HG02852 (cell line): ENCODE data around the gene DCAF6.
"Not testable (repeated sequence)": the region's sequence is repeated elsewhere in the genome, so short reads cannot be mapped to it uniquely, and the experiment has no call there.

Source experiments
- ATAC-seq: cut with Tn5 transposase; IDR thresholded peaks from one replicate; pipeline ENCODE4 v1.9.1; 2021; ENCODE audit warnings: mild to moderate bottlenecking, moderate library complexity; ENCODE audit not compliant: unreplicated experiment

Gene DCAF6, protein sequence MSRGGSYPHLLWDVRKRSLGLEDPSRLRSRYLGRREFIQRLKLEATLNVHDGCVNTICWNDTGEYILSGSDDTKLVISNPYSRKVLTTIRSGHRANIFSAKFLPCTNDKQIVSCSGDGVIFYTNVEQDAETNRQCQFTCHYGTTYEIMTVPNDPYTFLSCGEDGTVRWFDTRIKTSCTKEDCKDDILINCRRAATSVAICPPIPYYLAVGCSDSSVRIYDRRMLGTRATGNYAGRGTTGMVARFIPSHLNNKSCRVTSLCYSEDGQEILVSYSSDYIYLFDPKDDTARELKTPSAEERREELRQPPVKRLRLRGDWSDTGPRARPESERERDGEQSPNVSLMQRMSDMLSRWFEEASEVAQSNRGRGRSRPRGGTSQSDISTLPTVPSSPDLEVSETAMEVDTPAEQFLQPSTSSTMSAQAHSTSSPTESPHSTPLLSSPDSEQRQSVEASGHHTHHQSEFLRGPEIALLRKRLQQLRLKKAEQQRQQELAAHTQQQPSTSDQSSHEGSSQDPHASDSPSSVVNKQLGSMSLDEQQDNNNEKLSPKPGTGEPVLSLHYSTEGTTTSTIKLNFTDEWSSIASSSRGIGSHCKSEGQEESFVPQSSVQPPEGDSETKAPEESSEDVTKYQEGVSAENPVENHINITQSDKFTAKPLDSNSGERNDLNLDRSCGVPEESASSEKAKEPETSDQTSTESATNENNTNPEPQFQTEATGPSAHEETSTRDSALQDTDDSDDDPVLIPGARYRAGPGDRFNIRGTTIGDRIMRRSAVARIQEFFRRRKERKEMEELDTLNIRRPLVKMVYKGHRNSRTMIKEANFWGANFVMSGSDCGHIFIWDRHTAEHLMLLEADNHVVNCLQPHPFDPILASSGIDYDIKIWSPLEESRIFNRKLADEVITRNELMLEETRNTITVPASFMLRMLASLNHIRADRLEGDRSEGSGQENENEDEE

DNA sequence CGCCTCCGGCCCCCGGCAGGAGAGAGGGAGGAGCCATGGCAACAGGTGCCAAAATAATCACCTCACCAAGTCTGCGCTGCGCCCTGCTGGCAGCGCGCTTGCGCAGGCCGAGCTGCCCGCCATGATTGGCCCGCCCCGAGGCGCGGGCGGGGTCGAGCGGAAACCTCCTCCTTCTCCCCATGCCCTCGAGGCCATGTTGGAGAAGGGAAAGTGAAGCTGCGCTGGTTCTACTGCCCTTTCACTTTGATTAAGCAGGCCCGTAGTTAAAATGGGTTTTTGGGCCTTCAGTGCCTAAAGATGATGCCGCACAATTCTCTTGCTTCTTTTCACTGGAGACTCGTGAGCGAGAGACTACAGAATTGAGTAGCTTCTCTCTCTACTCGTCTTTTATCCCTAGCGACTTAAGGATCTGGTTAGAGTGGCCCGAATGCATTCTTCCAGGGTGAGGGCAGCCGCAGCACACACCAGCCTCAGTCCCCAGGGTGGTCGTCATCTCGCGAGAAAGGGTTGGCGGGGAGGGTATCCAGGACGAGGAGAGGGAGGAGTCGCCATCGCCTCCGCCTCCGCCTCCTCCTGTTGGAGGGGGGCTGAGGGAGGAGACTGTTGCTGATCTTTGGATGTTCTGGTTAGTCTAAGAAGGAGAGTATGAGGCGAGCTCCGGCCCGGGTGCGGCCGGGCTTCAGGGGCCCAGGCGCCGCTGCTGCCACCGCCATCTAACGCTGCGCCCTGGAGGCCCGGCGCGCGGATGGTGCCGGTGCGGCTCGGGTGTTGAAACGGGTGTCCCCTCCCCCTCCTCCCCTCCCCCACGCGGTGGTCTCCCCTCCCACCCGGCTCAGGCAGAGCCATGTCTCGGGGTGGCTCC is at the start of gene DCAF6:
TSS of gene DCAF6 (plus strand) at position 616 of the 862 bp plus-strand sequence. CDS start at position 845, 229 bp downstream.
- ATAC-seq, result peak; percentile 76

DNA sequence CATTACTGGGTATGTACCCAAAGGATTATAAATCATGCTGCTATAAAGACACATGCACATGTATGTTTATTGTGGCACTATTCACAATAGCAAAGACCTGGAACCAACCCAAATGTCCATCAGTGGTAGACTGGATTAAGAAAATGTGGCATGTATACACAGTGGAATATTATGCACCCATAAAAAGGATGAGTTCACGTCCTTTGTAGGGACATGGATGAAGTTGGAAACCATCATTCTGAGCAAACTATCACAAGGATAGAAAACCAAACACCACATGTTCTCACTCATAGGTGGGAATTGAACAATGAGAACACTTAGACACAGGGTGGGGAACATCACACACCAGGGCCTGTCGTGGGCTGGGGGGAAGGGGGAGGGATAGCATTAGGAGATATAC is 49.3 kb upstream of the DCAF6 start:
- not testable (repeated sequence) for ATAC-seq

DNA sequence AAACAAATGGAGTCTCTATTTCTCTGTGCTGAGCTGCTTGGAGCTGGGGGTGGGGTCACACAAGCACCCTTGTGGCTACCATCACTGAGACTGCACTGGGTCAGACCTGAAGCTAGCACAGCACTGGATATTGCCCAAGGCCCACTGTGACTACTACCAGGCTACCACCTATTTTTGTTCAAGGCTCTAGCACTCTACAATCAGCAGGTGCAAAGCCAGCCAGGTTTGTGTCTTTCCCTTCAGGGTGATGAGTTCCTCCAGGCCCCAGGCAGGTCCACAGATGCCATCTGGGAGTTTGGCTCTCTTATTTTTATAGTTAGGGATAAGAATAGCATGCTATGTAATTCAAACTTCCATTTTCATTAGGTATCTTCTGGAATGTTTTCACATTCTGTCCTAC is 46.1 kb upstream of the DCAF6 start:
- no peak for ATAC-seq

DNA sequence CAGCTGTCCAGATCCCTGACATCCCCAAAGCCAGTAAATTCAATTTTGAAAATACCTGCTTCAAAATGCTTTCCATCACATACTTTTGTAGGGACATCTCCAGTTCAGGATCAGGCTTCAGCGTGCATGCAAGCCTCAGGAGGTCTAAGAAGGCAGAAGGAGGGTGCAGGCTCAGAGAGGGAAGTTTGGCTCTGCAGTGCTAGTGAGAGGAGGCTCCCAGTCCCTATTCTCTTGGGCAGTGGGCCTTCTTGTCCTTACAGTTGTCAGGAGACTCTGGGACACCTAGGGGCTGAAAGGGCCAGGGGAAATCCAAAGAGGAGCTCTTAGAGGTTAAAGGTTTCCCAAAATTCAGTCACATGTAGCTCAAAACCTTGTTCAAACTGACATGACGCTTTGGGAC is 42.7 kb upstream of the DCAF6 start:
- ATAC-seq, result no peak

DNA sequence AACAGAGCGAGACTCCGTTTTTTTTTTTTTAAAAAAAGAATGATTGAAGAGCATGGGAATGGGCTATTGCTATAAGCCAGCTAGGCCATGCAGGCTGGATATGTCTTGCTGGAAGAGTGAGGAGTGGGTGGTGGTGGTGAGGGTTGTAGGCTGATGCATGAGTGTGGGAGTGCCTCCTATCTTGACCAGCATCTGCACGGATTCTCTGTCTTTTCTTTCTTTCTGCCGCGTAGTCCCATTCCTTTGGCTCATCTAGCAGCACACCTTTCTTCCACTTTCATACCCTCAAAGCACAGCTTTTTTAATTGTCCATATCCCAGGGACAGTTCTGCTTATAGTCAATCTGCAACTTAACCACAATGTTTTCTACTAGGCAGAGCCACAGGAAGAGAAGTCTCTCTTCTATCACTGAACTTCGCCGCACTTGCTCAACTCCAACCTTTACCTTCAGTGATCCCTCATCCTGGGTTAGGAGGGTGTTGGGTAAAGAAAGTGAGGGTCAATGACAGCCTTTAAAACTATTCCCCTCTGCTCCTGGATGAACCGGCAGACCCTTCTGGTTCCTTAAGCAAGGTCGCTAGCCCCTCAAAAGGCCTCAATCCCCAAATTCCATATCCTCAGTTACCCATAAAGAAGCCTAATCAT is 37.8 kb upstream of the DCAF6 start:
- no peak for ATAC-seq

DNA sequence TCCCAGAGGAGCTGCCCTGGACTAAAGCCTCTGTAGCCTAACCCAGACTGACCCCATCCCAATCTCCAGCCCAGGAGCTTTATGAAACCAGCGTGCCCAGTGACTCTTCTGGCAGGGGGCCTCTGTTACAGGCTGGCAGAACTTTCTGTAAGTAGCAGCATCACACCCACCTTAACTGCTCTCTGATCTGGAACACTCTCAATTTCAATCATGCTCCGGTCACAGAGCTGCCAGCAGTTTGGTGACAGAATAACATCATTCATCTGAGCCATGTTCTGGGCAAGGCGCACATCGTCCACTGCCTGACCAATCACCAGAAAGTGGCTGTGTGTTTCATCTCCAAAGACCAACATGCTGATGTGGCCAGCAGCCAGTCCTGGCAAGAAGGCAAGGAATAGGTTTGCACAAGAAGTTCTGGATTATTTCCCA is 37.2 kb upstream of the DCAF6 start:
- ATAC-seq, result peak; percentile 80

DNA sequence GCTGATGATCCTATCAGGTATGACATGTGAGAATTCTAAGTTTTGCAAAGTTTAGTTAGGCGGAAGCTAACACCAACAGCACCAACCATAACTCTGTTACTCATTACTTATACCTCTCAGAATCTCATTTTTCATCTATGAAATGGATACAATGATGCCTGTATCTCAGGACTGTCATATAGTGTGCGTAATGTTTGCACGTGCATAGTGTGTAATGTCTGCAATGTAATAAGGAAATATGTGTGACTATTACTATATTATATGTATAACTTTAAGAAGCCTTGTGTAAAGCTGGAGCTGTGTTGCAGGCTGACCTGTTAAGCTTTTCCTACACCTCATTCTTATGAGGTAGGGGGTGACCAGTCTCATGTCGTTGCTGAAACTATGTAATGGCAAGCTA is 35.6 kb upstream of the DCAF6 start:
- ATAC-seq, result no peak

DNA sequence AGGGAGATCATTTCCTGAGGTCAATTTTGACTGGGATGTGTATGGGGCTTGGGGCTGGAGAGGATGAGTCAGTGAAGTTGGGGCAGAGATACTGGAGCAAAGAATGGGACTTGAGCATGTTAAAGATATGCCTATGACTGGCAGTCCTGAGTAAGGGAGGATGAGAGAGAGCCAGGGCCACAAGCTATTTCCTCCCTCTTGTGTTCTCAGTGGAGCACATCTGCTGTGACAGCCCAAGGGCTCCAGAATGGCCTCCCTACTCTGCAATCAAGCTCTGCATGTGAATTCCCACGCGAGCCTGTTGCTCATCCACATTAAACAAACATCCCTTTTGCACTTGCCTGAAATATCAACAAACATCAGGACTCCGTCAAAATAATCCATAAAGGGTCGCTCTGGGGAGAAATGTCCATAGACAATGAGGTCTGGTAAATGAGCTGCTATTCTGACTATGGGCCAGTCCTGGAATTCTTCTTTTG is 31.8 kb upstream of the DCAF6 start:
- no peak for ATAC-seq

DNA sequence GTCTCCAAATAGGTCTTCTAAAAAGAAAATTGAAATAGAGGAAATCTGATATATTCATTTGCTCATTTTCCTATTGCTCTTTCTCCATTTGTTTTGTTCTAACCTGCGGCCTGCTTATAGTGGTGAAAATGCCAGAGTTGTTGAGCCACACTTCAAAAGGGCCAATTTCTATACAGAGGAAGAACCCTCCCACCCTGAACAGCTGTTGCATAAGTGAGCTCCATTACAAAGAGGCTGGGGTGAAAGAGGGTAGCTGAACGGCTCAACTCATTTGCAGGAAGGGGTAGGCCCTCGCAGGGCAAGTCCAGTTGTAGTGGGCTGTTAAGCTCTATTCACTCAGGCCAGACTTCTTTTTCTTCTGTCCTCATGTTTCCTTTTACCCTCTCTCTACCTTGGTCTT is 31.3 kb upstream of the DCAF6 start:
- ATAC-seq, result no peak

DNA sequence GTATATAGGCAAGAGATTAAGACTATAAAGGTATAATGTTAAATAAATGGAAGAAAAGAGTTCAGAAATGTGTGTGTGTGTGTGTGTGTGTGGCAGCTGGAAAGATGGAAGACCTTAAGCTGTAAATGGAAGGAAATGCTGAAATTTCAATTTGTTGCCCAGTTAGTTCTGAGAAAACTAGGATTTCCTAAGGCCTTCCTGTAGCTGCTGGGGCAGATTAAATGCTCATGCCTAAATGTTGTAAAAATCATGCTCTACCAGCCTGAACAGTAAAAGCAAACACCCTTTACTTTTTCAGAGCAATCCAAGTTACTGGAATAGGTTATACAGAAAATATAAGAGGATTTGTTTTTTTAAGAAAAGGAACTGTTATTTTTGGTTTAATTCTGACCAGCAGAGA is 30.8 kb upstream of the DCAF6 start:
- ATAC-seq, result no peak

DNA sequence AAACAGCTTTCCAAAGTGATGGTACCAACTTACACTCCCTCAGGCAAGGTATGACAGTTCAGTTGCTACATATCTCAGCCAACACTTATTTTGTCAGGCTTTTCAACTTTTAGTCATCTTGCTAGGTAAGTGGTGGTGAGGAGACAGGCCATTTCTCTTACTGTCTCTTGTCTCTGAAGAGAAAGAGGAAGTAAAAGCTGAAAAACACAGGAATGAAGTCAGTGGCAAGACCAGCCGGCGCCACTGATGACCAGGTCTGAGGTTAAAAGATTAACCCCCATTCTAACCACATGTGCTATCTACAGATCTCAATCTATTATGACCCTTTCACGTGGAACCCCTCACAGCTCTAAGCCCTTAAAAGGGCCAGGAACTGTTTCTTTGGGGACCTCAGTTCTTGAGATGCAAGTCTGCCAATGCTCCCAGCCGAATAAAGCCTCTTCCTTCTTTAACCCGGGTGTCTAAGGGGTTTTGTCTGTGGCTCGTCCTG is 26.7 kb upstream of the DCAF6 start:
- no peak for ATAC-seq

DNA sequence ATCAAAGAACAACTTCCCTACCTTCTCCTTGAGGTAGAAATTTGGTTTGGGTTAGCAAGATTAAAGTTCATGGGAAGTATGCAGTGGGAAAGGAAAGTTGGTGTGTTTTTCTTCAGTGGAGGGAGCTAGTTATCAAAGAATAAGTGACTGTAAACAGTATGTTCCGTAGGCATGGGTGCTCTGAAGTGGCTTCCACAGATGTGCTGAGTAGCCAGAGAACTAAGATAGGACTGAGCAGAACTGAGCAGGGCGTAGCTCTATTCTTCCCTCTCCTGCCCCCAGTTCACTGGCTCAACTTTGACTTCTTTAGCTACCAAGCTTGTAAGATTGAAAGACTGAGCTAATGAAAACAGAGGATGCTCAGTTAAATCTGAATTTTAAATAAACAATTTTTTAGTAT is 26.0 kb upstream of the DCAF6 start:
- no peak for ATAC-seq

DNA sequence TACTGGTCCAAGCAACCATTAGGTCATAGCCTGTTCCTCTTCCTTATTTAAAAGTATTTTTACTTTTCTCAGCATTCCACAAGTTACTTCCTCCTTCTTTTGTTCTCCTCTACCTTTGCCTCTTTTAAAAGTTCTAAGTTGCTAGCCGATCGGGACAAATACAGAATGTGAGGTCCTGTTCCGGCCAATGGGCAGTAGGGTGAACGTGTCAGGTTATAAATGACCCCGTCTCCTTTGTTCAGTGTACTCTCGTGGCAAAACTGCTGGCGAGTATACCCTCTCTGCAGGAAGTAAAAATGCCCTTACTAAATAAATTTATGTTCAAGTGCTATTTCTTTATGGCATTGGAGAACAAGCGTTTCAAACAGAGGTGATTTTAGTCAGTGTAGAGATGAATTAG is 25.1 kb upstream of the DCAF6 start:
- ATAC-seq, result no peak

DNA sequence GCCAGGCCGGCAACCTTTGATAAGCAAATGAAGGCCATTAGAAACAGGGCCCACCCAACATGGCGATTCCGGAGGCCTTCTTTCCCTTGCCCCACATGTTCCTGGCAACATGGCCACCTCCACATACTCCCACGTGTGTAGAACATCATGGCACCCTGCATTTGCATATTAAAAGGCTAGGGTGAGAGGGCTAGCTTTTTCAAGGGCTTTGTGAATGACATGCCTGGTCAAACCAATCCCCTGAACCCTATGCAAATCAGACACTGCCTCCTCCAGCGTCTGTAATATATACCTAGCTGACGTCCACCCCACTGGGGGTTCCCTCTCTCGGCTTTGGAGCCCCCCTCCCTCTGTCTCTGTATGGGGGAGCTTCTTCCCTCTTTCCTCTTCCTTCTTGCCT is 24.2 kb upstream of the DCAF6 start:
- no peak for ATAC-seq

DNA sequence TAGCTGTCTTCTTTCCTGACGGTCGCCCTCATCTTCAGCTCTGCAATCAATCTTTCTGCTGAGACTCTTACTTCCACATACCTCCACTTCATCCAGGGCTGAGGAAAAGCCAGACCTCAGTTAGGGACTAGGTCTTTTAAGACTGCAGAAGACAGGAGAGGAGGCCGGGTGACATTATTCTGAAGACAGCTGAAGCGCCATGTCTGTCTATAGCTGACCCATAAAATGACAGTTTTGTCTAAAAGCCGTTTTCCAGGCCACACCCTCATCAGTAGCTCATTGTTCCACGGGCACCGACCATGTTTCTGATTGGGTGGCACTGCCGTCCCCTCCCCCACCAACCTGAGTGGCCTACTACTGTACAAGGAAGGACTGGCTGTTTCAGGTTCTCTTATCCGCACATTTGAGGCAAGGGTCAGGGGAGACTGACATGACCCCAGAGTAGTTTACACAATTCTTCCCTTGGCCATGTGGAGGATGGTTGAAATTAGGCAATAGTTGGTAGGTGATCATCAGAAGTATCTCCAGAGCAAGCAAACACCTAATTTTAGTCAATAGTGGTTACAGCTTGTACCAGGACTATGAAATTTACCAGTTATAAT is 22.5 kb upstream of the DCAF6 start, which contains the start of gene ADCY10:
TSS of gene ADCY10 (minus strand) at position 240 of the 602 bp plus-strand sequence. CDS start 8,994 bp downstream, outside the sequence.
- no peak for ATAC-seq

DNA sequence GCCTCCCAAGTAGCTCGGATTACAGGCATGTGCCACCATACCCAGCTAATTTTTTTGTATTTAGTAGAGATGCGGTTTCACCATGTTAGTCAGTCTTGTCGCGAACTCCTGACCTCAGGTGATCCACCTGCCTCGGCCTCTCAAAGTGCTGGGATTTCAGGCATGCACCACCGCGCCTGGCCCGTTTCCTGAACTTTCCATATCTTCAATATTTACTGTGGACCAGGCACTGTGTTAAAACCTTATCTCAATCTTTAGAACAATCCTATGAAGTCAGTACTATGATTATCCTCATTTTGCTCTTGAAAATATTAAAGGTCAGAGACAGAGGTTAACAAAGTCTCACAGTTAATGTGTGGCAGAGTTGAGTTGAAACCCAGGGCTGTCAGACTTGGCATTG is 20.9 kb upstream of the DCAF6 start:
- no peak for ATAC-seq

DNA sequence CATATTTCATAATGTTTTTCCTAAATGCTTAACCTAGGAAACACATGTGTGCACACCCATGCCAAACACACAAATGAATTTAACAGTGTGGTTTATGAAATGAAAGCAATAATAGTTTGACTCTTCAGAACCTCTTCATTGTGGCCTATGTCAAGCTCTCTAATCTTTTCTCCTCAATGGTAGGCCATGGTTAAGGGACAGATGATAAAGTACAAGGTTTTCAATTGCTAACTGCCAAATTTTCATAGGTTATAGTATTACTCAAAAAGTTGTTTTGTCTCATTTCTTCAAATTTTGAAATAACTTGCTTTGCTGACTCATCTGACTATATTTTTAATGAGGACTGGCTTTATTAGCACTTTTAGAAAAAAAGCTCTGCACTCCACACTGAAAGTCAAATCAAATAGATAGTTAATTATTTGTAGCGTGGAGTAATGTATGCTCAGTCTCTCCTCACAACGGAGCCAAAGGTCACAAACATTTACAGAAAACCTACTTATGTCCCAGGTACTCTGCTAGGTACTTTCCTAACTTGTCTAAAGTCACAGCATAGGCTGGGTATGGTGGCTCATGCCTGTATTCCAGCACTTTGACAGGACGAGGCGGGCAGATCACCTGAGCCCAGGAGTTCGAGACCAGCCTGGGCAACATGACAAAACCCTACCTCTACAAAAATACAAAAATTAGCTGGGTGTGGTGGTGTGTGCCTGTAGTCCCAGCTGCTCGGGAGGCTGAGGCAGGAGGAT is 19.5 kb upstream of the DCAF6 start:
- no peak for ATAC-seq

DNA sequence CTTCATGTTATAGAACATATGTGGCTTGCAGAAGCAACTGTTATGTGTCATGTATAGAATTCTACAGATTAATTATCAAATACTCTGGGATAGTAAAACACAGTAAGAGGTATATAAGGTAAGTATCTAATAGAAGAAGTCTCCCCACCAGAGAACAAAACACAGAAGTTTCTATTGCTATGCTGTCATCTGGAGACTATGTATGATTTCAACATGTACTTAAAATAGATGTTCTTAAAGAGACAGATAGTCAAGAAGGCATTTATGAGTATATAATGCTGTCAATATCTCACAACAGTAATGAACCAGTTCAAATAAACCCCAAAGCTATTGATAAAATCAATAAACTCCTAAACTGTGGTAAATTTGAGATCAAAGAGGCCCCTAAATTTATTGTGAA is 14.5 kb upstream of the DCAF6 start:
- ATAC-seq, result no peak

DNA sequence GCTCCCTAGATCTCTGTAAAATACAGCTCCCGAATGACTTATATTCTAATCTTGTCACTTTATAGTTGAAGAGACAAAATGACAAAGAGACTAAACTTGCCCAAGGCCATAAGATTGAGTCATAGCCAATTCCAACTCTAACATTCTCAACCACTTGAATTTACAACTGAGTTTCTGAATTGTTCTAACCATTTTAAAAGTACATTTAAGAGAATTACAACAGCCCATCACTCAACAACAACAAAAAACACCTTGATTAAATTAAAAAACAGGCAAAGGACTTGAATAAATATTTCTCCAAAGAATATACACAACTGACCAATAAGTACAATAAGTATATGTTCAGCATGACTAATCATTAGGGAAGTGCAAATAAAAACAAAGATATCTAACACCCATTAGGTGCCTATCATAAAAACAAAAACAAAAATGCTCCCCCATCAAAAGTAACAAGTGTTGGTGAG is 13.8 kb upstream of the DCAF6 start:
- ATAC-seq, result no peak
